ENCODE data around the gene CYB561D1.

The CYB561D1 gene

DNA sequence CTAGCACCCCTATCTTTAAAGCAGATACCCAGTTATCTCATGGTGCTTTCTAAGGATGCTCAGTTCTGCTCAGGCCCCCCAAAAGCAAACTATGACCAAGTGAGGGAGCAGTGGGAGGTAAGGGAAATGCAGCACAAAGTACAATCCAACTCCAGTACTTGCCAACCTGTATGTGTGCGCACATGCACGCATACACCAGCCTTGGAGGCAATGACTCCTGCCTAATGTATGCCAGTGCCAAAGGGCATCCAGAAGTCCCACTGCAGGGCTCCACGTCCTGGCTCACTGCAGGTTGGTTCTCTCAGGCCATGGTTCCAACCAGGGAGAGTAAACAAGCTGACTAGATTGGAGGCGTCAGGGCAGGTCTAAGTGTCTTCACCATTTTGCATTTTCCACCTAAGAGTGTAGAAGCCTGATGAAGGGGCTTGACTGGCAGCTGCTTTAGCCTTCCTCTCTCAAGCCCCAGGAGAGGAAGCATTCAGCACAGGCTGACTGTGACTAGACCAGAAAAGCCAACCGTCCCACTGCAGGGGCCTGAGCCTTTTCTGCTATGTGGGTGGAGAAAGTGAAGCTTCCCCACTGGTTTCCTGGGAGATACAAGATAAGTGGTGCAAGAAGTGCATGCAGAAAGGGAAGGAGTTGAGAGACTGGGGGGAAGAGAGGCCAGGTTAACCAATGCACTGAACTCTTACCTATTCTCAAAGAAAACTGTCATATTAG, 7.9 kb downstream of the CYB561D1 start:
- no peak for DNase-seq (ENCODE audit: low read depth)

DNA sequence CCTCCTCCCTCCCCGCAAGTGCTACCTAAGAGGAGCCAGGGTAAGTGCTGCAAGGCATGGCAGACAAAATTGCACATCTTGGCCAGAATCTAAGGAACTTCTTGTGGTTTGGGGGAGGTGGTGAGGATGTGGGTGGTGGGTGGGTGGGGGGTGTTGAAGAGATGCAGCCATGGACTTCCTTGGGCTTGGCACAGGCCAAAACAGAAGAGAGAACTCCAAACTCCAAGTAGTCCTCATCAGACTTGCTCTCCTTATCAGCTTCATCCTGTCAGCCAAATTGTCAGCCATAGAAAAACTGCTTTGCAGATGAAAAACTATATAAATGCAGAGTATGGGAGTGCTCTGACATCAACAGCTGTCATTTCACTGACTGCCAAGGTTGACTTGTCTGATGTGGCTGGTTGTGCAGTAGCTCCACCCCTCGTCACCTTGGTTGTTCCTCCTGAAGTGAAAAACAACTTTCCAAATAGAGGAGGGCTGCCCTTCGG, 8.5 kb downstream of the CYB561D1 start:
- DNase-seq (ENCODE audit: low read depth): no peak

DNA sequence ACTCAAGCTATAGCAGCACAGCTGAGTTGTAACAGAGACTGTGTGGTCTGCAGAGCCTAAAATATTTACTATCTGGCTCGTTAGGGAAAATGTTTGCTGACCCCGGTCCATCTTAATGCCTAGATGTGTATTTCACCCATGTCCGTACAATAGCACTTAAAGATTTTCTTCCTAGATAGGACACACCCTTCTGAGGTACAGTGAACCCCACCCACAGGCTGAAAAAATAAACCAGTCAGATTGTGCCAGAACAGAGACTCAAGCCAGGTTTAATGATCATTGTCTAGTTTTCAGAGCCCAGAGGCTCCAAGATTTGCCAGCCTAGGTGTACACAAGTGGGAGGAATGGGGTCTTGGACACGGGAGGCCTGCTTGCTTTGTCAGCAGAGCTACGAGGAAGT, 10.0 kb downstream of the CYB561D1 start:
- no peak for DNase-seq (ENCODE audit: low read depth)

DNA sequence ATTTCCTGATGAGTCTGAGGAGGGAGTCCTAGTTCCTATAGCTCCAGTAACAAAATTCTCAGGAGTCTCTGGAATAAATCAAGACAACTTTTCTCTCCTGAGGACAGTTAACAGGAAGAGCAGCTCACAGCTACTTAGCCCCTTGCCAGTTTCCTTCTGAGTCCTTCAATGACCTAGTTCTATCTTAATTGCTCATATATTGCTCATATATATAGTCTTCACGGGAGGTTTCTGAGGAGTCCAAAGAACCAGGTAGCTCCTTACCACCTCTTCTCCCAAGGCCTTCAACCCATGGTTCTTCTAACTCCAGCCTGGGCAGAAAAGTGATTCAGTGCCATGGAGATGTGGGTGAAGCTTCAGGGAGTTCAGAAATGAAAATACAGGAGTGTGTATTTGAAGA, 11.1 kb downstream of the CYB561D1 start:
- DNase-seq (ENCODE audit: low read depth): no peak

DNA sequence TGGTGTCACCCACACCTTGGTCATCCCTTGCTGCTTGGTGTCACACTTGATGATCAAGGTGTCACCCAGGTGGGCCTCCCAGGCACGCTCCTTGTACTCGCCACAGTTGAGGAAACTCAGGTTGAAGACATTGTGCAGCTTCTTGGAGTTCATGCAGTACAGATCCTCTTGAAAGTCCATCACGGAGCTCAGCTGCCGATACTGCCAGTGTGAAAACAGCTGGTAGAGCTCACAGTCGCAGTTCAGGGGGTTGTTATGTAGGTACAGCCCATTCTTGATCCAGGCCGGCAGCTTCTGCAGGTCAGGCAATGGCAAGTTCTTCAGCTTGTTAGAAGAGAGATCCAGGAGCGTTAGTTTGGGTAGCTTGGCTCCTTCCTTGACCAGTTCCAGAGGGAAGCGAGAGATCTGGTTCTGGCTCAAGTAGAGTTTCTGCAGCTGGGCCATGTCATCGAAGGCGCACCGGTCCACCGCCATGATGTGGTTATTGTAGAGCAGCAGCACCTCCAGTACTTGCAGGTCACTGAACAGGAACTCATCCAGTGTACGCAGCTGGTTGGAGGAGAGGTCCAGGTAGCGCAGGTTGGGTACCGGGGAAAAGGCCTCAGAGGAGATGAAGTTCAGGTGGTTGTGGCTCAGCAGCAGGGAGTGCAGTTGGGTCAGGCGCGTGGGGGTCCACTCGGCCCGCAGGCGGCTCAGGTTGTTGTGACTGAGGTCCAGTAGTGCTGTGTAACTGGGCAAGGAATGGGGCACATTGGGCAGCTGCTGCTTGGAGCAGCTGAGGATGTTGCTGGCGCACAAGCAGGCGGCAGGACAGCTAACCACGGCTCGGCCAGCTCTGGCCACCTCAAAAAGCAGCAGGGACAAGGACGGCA, 14.3 kb downstream of the CYB561D1 start:
- no peak for DNase-seq (ENCODE audit: low read depth)

DNA sequence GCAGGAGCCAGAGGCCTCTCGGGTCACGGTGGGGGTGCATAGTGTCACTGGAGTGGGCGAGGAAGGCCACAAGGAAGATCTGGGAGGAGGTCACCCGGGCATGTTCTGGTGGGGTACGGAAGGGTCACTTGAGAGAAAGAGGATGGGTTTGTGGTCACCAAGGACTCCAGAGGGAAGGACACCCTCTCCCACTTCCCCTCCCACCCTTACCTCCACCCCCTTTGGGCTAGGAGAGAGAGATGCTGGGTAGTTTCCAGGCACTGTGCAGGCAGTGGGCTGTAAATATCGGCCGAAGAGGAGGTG, 14.9 kb downstream of the CYB561D1 start:
- DNase-seq (ENCODE audit: low read depth): no peak

DNA sequence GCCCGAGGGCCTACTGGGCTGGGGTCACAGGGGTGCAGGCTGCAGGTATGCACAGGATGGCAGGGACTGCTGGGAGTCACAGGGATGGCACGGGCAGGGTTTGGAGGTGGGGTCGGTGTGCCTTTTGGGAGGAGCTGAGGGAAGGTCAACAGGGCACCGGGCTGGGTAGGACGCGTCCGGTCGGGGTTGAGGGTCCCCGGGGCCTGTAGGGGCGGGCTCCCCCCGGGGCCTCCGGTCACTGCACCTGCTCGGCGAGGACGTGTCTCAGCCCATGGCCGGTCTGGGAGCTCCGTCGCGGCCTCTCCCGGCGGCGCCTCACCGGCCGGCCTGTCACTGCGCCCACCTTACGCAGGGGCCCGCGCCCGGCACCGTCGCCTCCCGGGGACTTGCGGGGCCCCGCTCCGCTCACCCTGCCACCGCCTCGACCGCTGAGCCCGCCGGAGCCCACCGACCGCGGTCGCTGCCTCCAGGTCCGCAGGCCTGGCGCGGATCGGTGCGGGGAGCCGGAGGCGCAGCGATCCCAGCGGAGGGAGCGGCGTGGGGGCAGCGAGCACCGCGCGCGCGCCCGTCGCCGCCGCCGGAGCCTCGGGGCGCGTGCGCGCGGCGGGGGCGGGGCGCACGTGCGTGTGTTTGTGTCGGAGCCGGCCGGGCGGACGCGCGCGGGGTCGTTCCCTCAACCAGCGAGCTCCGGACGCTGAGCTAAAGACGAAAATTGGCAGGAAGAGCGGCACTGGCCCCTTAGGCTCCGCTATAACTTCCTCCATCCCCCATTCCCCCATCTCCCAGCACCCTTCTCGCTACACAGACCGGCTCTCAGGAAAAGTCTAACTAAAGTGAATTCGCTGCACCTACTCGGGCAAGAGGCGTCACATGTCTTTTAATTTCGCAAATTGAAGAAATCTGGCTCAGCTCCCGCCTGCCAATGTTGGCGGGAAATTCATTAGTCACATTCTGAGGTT, 15.6 kb downstream of the CYB561D1 start, which contains the start of gene AMIGO1:
Gene AMIGO1, minus strand, starts transcription at position 552 of the 959 bp plus-strand sequence. CDS start 815 bp downstream, outside the sequence.
- DNase-seq (ENCODE audit: low read depth): no peak

DNA sequence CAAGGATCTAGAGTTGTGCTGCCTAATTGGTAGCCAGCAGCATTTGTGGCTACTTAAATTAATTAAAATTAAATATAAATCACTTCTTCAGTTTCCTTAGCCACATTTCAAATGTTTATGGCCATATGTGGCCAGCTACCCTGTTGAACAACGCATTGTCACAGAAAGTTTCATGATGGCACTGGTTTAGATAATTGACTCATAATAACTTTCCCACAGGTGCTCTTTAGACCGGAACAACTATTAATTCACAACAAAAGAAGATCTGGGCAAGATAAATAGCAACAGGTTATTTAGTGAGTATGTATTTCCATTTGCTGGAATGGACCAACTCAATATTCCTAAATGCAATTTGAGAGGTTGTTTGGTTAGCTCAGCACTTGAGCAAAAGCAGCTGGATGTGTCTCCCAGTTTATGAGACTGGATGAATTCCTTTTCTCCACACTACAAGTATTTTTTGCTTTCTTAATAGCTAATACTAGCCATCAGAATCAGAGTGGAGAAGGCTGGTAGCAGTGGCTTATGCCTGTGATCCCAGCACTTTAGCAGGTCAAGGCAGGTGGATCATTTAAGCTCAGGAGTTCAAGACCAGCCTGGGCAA, 19.3 kb downstream of the CYB561D1 start:
- no peak for DNase-seq (ENCODE audit: low read depth)

DNA sequence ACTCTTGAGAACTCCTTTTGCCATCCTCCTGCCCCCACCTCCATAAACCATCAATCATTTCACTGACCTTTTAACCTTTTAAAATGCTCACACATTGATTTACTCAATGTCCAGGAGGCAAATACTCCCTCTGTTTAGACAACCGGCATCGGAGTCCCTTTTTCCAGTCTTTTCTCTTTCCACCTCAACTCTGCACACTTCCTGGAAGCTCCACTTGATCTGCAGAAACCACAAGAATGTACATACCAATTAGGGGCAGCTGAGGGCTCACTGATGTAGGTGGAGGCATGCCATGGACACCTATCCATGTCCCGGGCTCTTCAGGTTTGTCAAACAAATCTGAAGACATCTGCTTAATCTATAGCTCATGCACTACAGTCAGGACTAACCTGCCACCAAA, 21.0 kb downstream of the CYB561D1 start:
- no peak for DNase-seq (ENCODE audit: low read depth)

DNA sequence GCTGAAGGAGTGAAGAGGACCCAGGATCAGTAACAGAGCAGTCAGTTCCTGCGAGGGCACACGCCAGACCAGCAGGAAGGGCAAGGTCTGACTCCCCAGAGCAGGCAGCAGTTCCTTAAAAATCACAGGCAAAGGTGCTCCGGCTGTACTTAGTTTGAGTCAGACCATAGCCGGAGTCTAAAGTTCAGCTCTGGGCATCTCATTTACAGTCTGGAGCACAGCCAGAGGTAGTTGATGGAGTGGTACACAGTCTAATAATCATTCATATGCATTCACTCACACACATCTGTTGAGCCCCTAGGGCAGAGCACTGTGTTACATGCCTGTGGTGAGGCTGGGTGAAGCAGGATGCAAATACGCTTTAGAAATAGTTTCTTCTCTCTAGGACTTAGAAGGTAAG, 23.0 kb downstream of the CYB561D1 start:
- DNase-seq (ENCODE audit: low read depth): no peak

DNA sequence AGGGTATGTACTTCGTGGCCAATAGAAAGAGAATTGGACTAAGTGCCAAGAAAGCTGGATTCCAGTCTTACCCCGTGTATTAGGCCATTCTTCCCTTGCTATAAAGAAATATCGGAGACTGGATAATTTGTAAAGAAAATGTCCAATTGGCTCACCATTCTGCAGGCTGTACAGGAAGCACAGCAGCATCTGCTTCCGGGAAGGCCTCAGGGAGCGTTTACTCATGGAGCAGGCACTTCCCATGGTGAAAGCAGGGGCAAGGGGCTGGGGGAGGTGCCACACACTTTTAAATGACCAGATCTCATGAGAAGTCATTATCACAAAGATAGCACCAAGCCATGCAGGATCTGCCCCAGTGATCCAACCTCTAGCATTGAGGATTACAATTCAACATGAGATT, 23.4 kb downstream of the CYB561D1 start:
- DNase-seq (ENCODE audit: low read depth): no peak

DNA sequence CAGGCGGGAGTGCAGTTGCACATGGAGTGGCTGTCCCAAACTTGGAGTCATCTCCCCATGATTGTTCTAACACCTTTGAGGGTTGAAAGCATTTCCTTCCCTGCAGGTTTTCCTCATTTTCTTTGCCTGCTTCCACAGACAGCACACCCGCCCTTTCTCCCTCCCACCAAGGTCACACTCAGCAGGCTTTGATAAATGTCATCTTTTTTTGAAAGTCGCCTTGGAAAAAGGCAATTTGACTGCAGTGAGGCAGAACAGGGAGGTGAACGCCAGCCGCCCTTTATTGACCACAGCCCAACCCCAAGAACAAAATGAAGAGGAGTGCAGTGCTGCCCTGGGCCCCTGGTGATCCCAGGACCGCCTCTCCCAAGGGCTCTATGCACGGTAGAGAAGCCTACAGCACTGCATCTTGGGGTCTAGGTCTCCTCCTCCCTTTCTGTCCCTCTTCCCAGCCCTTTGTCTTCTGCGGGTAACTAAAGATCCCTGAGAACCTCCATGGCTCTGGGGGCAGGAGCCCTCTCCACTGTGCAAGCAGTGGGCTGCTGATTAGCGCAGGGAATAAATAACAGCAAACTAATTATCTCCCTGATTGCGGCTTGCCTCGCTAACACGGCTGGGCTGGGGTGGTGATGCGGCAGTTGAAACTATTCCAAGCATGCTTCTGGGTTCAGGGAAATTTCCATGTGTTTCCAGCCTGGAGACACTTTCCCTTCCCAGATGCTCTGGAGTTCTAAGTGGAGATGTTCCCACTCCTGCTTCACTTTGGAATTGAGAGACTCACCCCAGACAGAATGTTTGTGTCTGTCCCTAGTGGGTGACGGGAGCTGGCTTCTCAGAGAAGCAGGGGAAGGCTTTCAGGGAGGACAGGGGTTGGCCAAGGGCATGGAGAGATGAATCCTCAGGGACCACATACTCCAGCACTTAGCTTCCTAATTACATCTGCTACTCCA, 27.4 kb downstream of the CYB561D1 start:
- DNase-seq (ENCODE audit: low read depth): no peak

DNA sequence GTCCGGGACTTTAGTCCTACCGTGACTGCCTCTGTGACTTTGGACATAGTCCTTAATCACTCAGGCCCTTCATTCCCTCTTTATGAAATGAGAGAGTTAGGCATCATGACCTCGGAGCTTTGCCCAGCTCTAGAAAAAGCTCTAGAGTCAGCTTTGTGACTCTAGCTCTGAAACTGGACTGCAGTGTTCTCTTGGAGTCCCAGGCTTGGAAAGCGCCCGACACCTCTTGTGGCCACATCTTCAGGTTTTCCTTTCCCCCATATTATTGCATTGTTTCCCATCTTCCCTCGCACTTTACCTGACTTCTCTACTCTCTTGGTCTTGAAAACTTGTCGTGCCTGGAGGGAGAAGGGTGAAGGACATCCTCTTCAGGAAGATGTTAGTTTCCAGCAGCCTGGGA, 28.1 kb downstream of the CYB561D1 start:
- DNase-seq (ENCODE audit: low read depth): no peak

DNA sequence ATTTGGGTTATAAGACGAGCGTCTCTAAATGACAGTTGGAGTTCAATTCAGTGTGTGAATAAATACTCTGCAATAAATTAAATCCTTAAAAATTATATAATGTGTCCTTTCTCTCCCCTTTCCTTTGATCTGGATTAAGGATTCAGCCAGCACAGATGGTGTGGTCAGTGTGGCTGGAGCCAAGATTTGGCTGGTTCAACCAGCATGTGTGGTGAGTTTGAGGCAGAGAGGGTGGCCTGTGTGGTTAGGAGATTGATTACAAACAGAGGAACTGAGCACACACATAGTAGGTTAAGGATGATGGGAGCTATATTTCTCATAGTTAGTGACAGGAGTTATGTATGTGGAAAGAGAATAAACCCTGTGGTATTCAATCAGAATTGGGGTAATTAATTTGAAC, 29.8 kb downstream of the CYB561D1 start:
- DNase-seq (ENCODE audit: low read depth): no peak

DNA sequence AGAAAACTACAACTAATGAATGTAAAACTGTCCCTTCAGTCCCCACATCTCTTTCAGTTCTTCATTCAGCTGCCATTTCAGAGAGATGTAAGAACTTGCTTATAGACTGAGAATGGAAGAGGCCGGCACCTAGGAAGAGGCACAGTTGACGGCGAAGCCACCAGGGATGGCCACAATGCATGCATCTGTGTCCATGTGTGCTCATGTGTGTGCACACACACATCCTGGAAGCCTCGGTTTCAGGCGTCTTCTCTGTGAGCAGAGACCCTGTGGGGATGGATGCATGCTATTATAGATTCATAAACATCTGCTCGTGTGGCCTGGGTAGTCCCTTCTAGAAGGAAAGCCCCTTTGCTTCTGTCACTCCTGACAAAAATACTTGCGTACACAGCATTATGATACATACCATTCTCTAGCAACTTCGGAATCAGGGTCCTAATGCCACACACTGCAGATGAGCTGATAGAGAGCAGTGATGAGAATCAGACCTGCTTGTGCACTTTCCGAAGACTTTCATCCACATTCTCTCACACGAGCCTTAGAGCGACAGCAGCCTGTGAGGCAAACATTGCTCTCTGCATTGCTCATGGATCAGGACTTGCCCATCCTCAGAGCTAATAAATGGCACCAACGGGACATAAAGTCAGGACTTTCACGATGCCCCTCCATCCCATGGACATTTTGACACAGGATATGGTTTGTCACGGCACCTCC, 33.4 kb downstream of the CYB561D1 start:
- DNase-seq (ENCODE audit: low read depth): no peak

DNA sequence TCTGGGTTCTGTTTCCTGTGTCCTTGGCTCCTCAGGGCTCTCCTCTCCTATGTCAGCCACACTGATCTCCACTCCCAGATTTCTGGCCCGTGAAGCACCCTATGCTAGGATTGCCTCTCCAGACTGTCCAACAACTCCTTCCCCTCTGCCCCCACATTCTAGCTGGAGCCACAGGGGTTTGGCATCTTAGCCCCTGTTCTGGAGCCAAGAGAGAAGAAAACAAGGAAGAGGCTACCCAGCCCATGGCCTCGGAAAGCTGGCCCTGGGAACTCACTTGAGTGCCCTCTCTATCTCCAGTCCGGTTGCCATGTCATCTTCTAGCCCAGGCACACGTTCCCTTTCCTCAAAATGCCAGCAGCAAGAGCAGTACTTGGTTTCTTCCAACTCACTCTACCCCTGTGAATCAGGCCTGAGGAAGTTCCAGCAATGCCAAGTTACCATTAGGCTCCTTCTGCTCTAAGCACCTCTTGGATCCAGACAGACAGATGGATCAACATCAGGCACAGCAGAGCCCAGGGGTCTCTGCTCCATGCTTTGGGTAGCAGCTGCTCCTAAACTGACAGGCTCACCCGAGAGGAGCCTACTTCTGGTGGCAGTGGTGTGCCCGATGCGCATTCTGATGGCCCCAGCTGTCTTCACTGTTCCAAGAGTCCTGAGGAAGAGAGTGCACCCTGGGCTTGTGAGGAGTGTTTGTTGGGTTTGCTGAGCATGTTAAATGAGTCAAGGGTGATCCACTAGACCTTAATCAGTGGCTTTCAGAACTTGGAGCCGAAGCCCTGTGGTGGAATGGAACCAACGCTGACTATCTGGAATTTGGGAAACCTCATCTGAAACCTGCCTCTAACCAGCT, 34.2 kb downstream of the CYB561D1 start:
- DNase-seq (ENCODE audit: low read depth): no peak

DNA sequence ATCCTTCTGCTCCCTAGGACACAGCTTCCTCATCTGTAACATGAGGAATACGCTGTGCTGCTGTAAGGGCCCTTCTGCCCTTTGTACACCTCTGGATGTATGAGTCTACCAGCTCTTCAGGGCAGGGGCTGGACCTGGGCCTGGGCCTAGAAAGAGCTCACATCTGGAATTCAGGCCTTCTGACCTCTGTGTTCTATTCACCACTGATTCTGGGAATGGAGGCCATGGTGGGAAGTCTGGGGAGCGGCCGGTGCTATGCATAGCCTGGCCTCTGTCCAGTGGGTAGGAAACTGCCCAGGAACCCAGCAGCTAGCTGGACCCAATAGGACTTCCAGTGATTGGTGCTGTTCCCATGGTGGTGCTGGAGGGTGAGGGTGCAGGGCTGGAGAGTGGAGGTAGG, 34.8 kb downstream of the CYB561D1 start:
- no peak for DNase-seq (ENCODE audit: low read depth)

DNA sequence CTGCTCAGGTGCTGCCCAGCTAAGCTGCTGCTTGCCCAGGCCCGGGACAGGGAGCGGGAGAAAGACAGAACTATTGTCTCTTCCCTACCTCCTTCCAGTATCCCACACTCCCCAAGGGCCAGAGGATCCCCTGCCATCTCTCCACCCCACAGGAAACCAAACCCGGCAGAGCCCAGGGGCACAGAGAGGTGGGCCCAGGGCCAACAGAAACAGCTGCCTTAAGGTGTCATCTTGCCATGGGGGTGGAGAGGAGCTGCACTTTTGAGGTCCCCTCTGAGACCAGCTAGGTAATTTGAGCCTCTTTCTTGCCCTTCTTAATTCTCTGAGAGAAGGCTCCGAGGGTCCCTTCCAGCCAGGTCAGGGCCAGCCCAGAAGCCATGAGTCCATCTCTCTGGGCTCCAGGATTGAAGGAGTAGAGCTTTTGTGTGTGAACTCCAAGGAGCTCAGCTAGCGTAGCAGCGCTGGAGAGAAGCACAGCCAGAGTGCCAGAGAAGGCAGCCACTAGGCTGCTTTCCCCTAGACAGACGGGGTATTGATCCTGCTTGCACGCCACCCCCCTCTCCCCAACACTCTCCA, 36.1 kb downstream of the CYB561D1 start:
- no peak for DNase-seq (ENCODE audit: low read depth)

Measured in GM04503 (cell line).